Tibial artery (tissue), 4 donors: ENCODE data around the gene CFAP92.

Experiments
- DNase-seq, 2 donors: peaks; one replicate each; pipeline ENCODE4 v3.0.0-alpha.2; 2019
- H3K27ac ChIP-seq, 2 donors: fragments of 200-600 bp; sonication (generic) in 1 of 2; 1 replicate in 1 of 2; 2 replicates in 1 of 2; pipeline ENCODE4 v1.5.1; 2018 to 2019; ENCODE audit warnings: mild to moderate bottlenecking in 1 of 2
- H3K27me3 ChIP-seq, 2 donors: fragments of 200-600 bp; sonication (generic) in 1 of 2; one replicate each; pipeline versions ENCODE4 v1.5.1 to v1.6.0; 2016 to 2019
- H3K36me3 ChIP-seq, 3 donors: fragments of 200-600 bp; sonication (generic) in 2 of 3; one replicate each; pipeline ENCODE4 v1.5.1; 2016 to 2019; ENCODE audit warnings: mild to moderate bottlenecking in 2 of 3
- H3K4me1 ChIP-seq, 4 donors: fragments of 200-600 bp; sonication (generic) in 2 of 4; 1 replicate in 3 of 4; 2 replicates in 1 of 4; pipeline ENCODE4 v1.5.1; 2016 to 2019
- H3K4me3 ChIP-seq, 2 donors: fragments of 200-600 bp; sonication (generic) in 1 of 2; 1 replicate in 1 of 2; 2 replicates in 1 of 2; pipeline ENCODE4 v1.5.1; 2018 to 2019; ENCODE audit warnings: mild to moderate bottlenecking in 2 of 2
- H3K9me3 ChIP-seq, 3 donors: fragments of 200-600 bp; sonication (generic) in 1 of 3; one replicate each; pipeline ENCODE4 v1.5.1; 2016 to 2019
- intact Hi-C: fragments of 100-400 bp; cut with DNase I; formaldehyde crosslinking; loops from one replicate; pipeline ENCODE4 v1.15.0; 2023; ENCODE audit warnings: low total_unique reads
- TF ChIP-seq, protein P1 (sequence below), 2 experiments: fragments of 200-600 bp in 1 of 2; fragments of 450-650 bp in 1 of 2; IDR thresholded peaks; one replicate each; pipeline ENCODE4 v1.5.1; 2017 to 2019; ENCODE audit warnings: antibody characterized with exemption in 2 of 2, mild to moderate bottlenecking in 1 of 2, moderate library complexity in 1 of 2

CFAP92 gene

DNA sequence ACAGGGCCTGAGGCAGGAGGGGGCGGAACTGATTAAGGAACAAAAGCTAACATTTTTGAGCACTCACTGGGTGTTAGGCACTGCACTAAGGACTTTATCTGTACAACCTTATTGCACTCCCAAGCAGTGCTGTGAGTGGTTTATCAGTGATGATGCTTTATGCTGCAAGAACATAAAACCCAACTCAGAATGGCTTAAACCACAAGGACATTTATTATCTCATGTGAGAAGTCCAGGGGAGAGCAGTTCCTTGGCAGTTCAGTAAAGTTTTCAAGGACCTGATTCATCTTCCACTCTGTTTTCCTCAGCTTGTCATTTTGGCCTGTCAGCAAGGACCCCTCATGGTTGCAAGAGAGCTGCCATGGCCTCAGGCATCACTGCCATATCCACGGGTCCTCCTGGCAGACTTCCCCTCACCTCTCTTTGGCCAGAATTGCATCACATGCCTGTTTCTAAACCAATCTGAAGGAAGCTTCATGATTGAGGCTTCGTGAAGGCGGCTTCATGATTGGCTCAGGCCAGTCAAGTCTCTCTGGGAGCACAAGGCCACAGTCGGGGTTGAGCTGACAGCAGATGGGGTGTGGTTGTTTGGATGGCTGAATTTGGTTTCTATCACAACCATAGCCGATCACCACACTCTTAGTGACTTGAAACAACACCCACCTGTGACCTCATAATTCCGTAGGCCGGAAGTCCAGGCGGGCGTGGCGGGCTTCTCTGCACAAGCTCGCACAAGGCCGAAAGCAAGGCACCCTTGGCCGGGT lies 23.0 kb upstream of the CFAP92 start:
- no peaks in the 10 kb centered on the region for H3K36me3 ChIP-seq
- H3K4me1 ChIP-seq = no peaks in the 10 kb centered on the region
- no peak overlapping the region for H3K27ac ChIP-seq
- TF ChIP-seq, protein P1, sequence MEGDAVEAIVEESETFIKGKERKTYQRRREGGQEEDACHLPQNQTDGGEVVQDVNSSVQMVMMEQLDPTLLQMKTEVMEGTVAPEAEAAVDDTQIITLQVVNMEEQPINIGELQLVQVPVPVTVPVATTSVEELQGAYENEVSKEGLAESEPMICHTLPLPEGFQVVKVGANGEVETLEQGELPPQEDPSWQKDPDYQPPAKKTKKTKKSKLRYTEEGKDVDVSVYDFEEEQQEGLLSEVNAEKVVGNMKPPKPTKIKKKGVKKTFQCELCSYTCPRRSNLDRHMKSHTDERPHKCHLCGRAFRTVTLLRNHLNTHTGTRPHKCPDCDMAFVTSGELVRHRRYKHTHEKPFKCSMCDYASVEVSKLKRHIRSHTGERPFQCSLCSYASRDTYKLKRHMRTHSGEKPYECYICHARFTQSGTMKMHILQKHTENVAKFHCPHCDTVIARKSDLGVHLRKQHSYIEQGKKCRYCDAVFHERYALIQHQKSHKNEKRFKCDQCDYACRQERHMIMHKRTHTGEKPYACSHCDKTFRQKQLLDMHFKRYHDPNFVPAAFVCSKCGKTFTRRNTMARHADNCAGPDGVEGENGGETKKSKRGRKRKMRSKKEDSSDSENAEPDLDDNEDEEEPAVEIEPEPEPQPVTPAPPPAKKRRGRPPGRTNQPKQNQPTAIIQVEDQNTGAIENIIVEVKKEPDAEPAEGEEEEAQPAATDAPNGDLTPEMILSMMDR (IDR thresholded peaks at IDR 0.05) = no peak
- no peak for DNase-seq
- H3K27me3 ChIP-seq = peaks cover 0 to 17% of the 10 kb centered on the region in 2 donors
- intact Hi-C loops = no loop called here
- no peak overlapping the region for H3K4me3 ChIP-seq
- H3K9me3 ChIP-seq = no peaks in the 10 kb centered on the region

DNA sequence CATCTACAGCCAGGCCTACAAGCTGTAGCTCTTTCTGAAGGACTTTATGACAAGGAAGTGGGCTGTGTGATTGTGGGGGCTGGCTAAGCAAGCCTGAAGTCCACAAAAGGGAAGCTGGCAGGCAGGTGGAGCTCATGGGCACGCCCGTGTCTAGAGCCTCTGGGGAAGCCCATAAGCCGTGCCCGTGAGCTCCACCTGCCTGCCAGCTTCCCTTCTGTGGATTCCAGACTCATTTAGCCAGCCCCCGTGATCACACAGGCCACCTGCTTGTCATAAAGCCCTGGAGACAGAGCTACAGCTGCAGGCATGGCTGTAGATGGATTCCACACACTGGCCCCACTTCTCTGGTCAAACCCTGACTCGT lies 22.5 kb upstream of the CFAP92 start:
- no peak overlapping the region for H3K4me3 ChIP-seq
- TF ChIP-seq, protein P1 (IDR thresholded peaks at IDR 0.05) = no peak
- no peaks in the 10 kb centered on the region for H3K36me3 ChIP-seq
- peaks cover 0 to 17% of the 10 kb centered on the region in 2 donors for H3K27me3 ChIP-seq
- H3K27ac ChIP-seq = no peak overlapping the region
- no peaks in the 10 kb centered on the region for H3K9me3 ChIP-seq
- intact Hi-C loops = no loop called here
- DNase-seq = no peak
- H3K4me1 ChIP-seq = no peaks in the 10 kb centered on the region

DNA sequence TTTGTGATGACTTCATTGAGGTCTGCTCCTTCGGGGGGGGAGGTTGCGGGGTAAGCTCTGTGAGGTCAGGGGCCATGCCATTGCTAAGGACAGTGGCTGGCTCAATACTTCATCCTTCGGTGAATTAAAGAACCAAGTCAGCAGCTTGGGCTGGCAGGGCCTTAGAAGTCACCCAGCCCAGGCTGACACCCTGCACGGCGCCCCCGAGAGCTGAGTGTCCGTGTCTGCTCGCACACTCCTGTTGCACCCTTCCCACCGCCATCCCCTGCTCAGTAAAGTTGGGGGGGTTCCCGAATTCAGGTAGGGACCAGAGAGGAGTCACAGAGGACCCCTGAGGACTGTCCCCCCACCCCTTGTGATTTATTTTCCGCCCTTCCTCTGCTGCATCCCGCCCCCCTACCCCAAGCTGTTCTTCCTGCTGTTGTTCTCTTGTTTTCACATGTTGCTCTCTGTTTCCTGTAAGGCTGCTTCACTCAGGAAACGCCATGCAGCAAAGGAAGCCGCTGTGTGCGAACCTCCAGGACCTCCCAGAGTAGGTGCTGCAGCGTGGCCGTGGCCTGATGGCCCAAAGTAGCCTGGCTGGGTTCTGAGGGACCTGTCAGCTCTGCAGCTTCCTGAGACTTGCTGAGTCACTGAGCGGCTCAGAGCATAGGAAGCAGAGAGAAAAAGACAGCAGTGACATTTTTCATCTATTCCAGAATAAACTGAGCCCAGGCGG lies 21.7 kb upstream of the CFAP92 start:
- H3K4me1 ChIP-seq = no peaks in the 10 kb centered on the region
- H3K4me3 ChIP-seq = no peak overlapping the region
- no peak for DNase-seq
- H3K9me3 ChIP-seq = no peaks in the 10 kb centered on the region
- no peaks in the 10 kb centered on the region for H3K36me3 ChIP-seq
- intact Hi-C loops = no loop called here
- H3K27me3 ChIP-seq = peaks cover 0 to 12% of the 10 kb centered on the region in 2 donors
- no peak overlapping the region for H3K27ac ChIP-seq
- TF ChIP-seq, protein P1 (IDR thresholded peaks at IDR 0.05) = no peak

DNA sequence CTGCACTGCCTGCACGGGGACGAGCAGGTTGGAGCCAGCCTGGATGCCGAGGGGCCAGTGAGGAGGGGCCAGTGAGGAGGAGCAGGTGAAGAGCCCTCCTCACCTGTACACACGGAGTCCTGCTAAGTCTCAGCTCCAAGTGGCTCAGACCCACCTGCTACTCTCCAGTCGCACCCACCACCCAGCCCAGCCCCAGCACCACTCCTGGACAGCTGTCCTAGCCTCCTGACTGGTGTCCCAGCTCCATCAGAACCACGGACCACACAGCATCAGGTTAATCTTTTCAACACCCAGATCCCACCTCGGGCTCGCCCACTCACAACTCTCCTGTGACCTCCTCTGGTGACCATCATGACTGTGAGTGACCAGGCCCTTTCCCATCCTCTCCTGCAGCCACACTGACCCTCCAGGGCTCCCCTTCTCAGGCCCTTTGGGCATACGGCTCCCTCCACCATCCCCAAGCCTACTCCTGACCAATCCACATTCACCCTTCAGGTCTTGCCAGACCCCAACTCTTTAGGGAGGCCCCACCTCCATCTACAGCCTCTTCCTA lies 21.0 kb upstream of the CFAP92 start:
- Histone ChIP-seq H3K36me3 (no peaks in the 10 kb centered on the region), H3K4me3 (no peak overlapping the region), H3K9me3 (no peaks in the 10 kb centered on the region), H3K27me3 (peaks cover 0 to 9% of the 10 kb centered on the region in 2 donors), H3K4me1 (no peaks in the 10 kb centered on the region), H3K27ac (no peak overlapping the region)
- no peak for DNase-seq
- intact Hi-C loops = no loop called here
- TF ChIP-seq, protein P1 (IDR thresholded peaks at IDR 0.05) = no peak

DNA sequence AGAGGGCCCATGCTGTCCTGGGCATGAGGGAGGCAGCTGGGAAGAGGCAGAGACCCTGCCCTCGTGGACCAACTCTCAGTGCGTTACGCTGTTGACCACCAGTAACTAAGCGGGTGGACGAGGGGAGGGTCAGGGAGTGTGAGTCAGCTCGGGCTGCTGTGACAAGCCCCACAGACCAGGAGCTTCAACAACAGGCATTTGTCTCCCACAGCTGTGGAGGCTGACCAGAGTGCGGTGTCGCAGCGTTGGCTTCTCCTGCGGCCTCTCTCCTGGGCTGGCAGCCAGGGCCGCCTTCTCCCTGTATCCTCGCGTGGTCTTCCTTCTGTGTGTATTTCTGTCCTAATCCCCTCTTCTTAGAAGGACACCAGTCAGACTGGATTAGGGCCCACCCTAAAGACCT lies 20.3 kb upstream of the CFAP92 start:
- H3K4me1 ChIP-seq = no peaks in the 10 kb centered on the region
- DNase-seq = no peak
- intact Hi-C loops = no loop called here
- no peaks in the 10 kb centered on the region for H3K9me3 ChIP-seq
- TF ChIP-seq, protein P1 (IDR thresholded peaks at IDR 0.05) = no peak
- H3K27me3 ChIP-seq = peaks cover 0 to 8% of the 10 kb centered on the region in 2 donors
- no peak overlapping the region for H3K27ac ChIP-seq
- H3K4me3 ChIP-seq = no peak overlapping the region
- no peaks in the 10 kb centered on the region for H3K36me3 ChIP-seq
